Karpas-422 (cell line): Measurements from ENCODE around the gene HGD. TPM values are rescaled to one million over a fixed set of nuclear protein-coding genes. Genes with fewer than 3 reads are reported as not detected.

Experiments used
- DNase-seq: peaks from one replicate; pipeline ENCODE4 v3.0.0-alpha.2; 2015
- H2AFZ ChIP-seq: fragments of 200-600 bp; sonication (generic); 2 replicates; pipeline ENCODE4 v1.6.1; 2014; ENCODE audit warnings: antibody characterized with exemption, low read length, mixed read lengths
- H3K27ac ChIP-seq: fragments of 200-600 bp; sonication (generic); 2 replicates; pipeline ENCODE4 v1.5.1; 2014; ENCODE audit warnings: mild to moderate bottlenecking, low read length, moderate library complexity
- H3K27me3 ChIP-seq: fragments of 200-600 bp; sonication (generic); 2 replicates; pipeline ENCODE4 v1.6.1; 2014; ENCODE audit warnings: low read length, mixed read lengths
- H3K36me3 ChIP-seq: fragments of 200-600 bp; sonication (generic); 2 replicates; pipeline ENCODE4 v1.6.1; 2014; ENCODE audit warnings: low read length, mixed read lengths; ENCODE audit not compliant: insufficient read depth
- H3K4me1 ChIP-seq: fragments of 200-600 bp; sonication (generic); 2 replicates; pipeline ENCODE4 v1.6.1; 2014; ENCODE audit warnings: mild to moderate bottlenecking, low read length, mixed read lengths
- H3K4me2 ChIP-seq: fragments of 200-600 bp; sonication (generic); 2 replicates; pipeline ENCODE4 v1.6.1; 2014; ENCODE audit warnings: low read length, low read depth, mild to moderate bottlenecking; ENCODE audit not compliant: poor library complexity, severe bottlenecking
- H3K4me3 ChIP-seq: fragments of 200-600 bp; sonication (generic); 2 replicates; pipeline ENCODE4 v1.5.1; 2014; ENCODE audit warnings: mild to moderate bottlenecking, antibody characterized with exemption, low read length, mixed read lengths
- H3K79me2 ChIP-seq: fragments of 200-600 bp; sonication (generic); 2 replicates; pipeline ENCODE4 v1.6.1; 2014; ENCODE audit warnings: mild to moderate bottlenecking, low read length, mixed read lengths
- H3K9ac ChIP-seq: fragments of 200-600 bp; sonication (generic); 2 replicates; pipeline ENCODE4 v1.6.0; 2014; ENCODE audit warnings: low read length
- H3K9me2 ChIP-seq: fragments of 200-600 bp; sonication (generic), shearing (Covaris generic); replicated peaks from 2 replicates; pipeline ENCODE4 v1.6.0; 2014; ENCODE audit warnings: mild to moderate bottlenecking, low read length, moderate library complexity; ENCODE audit not compliant: insufficient read depth
- H3K9me3 ChIP-seq: fragments of 300-700, 200-600 bp; sonication (generic); 2 replicates; pipeline ENCODE4 v1.6.1; 2014; ENCODE audit warnings: low read length, mixed read lengths
- H4K20me1 ChIP-seq: fragments of 200-600 bp; sonication (generic); 2 replicates; pipeline ENCODE4 v1.6.1; 2014; ENCODE audit warnings: mild to moderate bottlenecking, antibody characterized with exemption, low read length, low read depth; ENCODE audit not compliant: insufficient read depth
- total RNA-seq: library from RNA; depleted of rRNA; stranded (reverse); fragments of >200 nt; shearing (Covaris generic); gene quantifications from 2 replicates; pipeline ENCODE4 v1.2.3, GENCODE V29; 2014; ENCODE audit warnings: low replicate concordance

Gene HGD
- total RNA-seq, 1 experiment from 2014 or later = not detected

GRCh38 chr3:120601554-120601953 is 80.5 kb downstream of the HGD start:
- no peak overlapping the region for H3K4me2 ChIP-seq
- H3K79me2 ChIP-seq = peaks cover 21% of the 10 kb centered on the region
- H3K27me3 ChIP-seq = no peaks in the 10 kb centered on the region
- H3K4me3 ChIP-seq = no peak overlapping the region
- no peak overlapping the region for H2AFZ ChIP-seq
- H3K9ac ChIP-seq = no peak overlapping the region
- H3K27ac ChIP-seq = no peak overlapping the region
- no peaks in the 10 kb centered on the region for H3K9me2 ChIP-seq
- H3K9me3 ChIP-seq = no peaks in the 10 kb centered on the region
- no peak for DNase-seq
- H3K4me1 ChIP-seq = peaks cover 8% of the 10 kb centered on the region
- peaks cover 35% of the 10 kb centered on the region for H3K36me3 ChIP-seq
- peaks cover 3% of the 10 kb centered on the region; the same call in 1 of the 2 replicates for H4K20me1 ChIP-seq

- H3K4me3 ChIP-seq = no peak overlapping the region
- H3K4me2 ChIP-seq = no peak overlapping the region
- no peak overlapping the region for H3K27ac ChIP-seq
These were observed 82.8 kb downstream of the HGD start for GRCh38 chr3:120599211-120599610.

GRCh38 chr3:120597445-120598049 is 84.5 kb downstream of the HGD start:
- Histone ChIP-seq H4K20me1 (peaks cover 3% of the 10 kb centered on the region; the same call in 1 of the 2 replicates), H3K36me3 (peaks cover 35% of the 10 kb centered on the region), H3K9ac (peak overlapping the region; percentile 67), H3K4me1 (peaks cover 16% of the 10 kb centered on the region), H3K79me2 (peaks cover 24% of the 10 kb centered on the region), H3K4me2 (peak overlapping the region; percentile 94), H3K4me3 (peak overlapping the region; percentile 92), H3K27ac (no peak overlapping the region), H3K27me3 (no peaks in the 10 kb centered on the region), H2AFZ (no peak overlapping the region), H3K9me3 (no peaks in the 10 kb centered on the region), H3K9me2 (no peaks in the 10 kb centered on the region)
- peak; percentile 26 for DNase-seq

More at GRCh38 chr3:120599211-120599610, 82.8 kb downstream of the HGD start:
- no peak overlapping the region for H3K9ac ChIP-seq
- H3K9me3 ChIP-seq = no peaks in the 10 kb centered on the region
- DNase-seq = peak; percentile 31
- no peaks in the 10 kb centered on the region for H3K9me2 ChIP-seq
- H2AFZ ChIP-seq = no peak overlapping the region
- peaks cover 16% of the 10 kb centered on the region for H3K4me1 ChIP-seq
- peaks cover 24% of the 10 kb centered on the region for H3K79me2 ChIP-seq
- H4K20me1 ChIP-seq = peaks cover 3% of the 10 kb centered on the region; the same call in 1 of the 2 replicates
- peaks cover 35% of the 10 kb centered on the region for H3K36me3 ChIP-seq
- H3K27me3 ChIP-seq = no peaks in the 10 kb centered on the region

GRCh38 chr3:120596853-120597223 is 85.2 kb downstream of the HGD start:
- Histone ChIP-seq H3K36me3 (peaks cover 30% of the 10 kb centered on the region), H3K9ac (peak overlapping the region; percentile 93), H3K27me3 (no peaks in the 10 kb centered on the region), H4K20me1 (peaks cover 3% of the 10 kb centered on the region; the same call in 1 of the 2 replicates), H3K4me1 (peaks cover 16% of the 10 kb centered on the region), H3K79me2 (peaks cover 24% of the 10 kb centered on the region), H2AFZ (peak overlapping the region; percentile 80; the same call in 1 of the 2 replicates), H3K9me3 (no peaks in the 10 kb centered on the region), H3K27ac (0 out of 2 replicates have a peak overlapping the region, but pooled peaks have one; percentile 62), H3K9me2 (no peaks in the 10 kb centered on the region), H3K4me3 (peak overlapping the region; percentile 92), H3K4me2 (peak overlapping the region; percentile 94)
- no peak for DNase-seq

- H3K79me2 ChIP-seq = peaks cover 24% of the 10 kb centered on the region
- peaks cover 26% of the 10 kb centered on the region for H3K36me3 ChIP-seq
- H3K27me3 ChIP-seq = no peaks in the 10 kb centered on the region
- H3K4me2 ChIP-seq = peak within 1 kb of the TSS; percentile 94
- H3K9me3 ChIP-seq = no peaks in the 10 kb centered on the region
- peaks cover 16% of the 10 kb centered on the region for H3K4me1 ChIP-seq
- H3K27ac ChIP-seq = peak within 1 kb of the TSS; percentile 62
- H3K9me2 ChIP-seq = no peaks in the 10 kb centered on the region
- peaks cover 3% of the 10 kb centered on the region; the same call in 1 of the 2 replicates for H4K20me1 ChIP-seq
- H3K9ac ChIP-seq = peak within 1 kb of the TSS; percentile 93
- DNase-seq = peak; percentile 99
- peak within 1 kb of the TSS; percentile 92 for H2AFZ ChIP-seq
- peak within 1 kb of the TSS; percentile 92 for H3K4me3 ChIP-seq
These were observed 85.8 kb downstream of the HGD start, which contains the start of gene NDUFB4 for GRCh38 chr3:120596116-120596852. NDUFB4 (plus strand) TSS chr3:120596336; CDS start chr3:120596360, 24 bp downstream.

GRCh38 chr3:120595788-120596115 is 86.3 kb downstream of the HGD start:
- Histone ChIP-seq H2AFZ (peak overlapping the region; percentile 92), H3K27ac (no peak overlapping the region), H3K4me1 (peaks cover 16% of the 10 kb centered on the region), H3K79me2 (peaks cover 24% of the 10 kb centered on the region), H3K4me2 (peak overlapping the region; percentile 94), H4K20me1 (peaks cover 3% of the 10 kb centered on the region; the same call in 1 of the 2 replicates), H3K9me2 (no peaks in the 10 kb centered on the region), H3K4me3 (peak overlapping the region; percentile 92), H3K27me3 (no peaks in the 10 kb centered on the region), H3K36me3 (peaks cover 23% of the 10 kb centered on the region), H3K9me3 (no peaks in the 10 kb centered on the region), H3K9ac (peak overlapping the region; percentile 70)
- DNase-seq = no peak

GRCh38 chr3:120587332-120587975 is 94.6 kb downstream of the HGD start:
- no peak overlapping the region for H3K27ac ChIP-seq
- H3K36me3 ChIP-seq = no peaks in the 10 kb centered on the region
- no peaks in the 10 kb centered on the region for H4K20me1 ChIP-seq
- H2AFZ ChIP-seq = no peak overlapping the region
- no peak overlapping the region for H3K9ac ChIP-seq
- H3K79me2 ChIP-seq = no peaks in the 10 kb centered on the region
- no peaks in the 10 kb centered on the region for H3K9me3 ChIP-seq
- no peak for DNase-seq
- H3K4me1 ChIP-seq = no peaks in the 10 kb centered on the region
- H3K4me2 ChIP-seq = no peak overlapping the region
- H3K4me3 ChIP-seq = no peak overlapping the region
- no peaks in the 10 kb centered on the region for H3K27me3 ChIP-seq
- no peaks in the 10 kb centered on the region for H3K9me2 ChIP-seq
